IPS DF 6.9 (cell line): Measurements from ENCODE around the gene SNU13.
"Not testable (repeated sequence)": the region's sequence is repeated elsewhere in the genome, so short reads cannot be mapped to it uniquely, and the experiment has no call there.

Experiments used
- DNase-seq: peaks from one replicate; pipeline ENCODE4 v3.0.0-alpha.2; 2013; ENCODE audit warnings: low read depth, low spot score
- H3K27ac ChIP-seq: one replicate; pipeline ENCODE4 v1.5.1; 2013; ENCODE audit warnings: low read length, control low read depth
- H3K27me3 ChIP-seq: 2 replicates; pipeline ENCODE4 v1.6.1; 2013; ENCODE audit warnings: mild to moderate bottlenecking, low read length; ENCODE audit not compliant: control insufficient read depth, insufficient read depth
- H3K36me3 ChIP-seq: 2 replicates; pipeline ENCODE4 v1.6.1; 2013; ENCODE audit warnings: low read length; ENCODE audit not compliant: control insufficient read depth, insufficient read depth
- H3K4me1 ChIP-seq: 2 replicates; pipeline ENCODE4 v1.6.1; 2013; ENCODE audit warnings: low read length; ENCODE audit not compliant: control insufficient read depth, insufficient read depth
- H3K4me3 ChIP-seq: 2 replicates; pipeline ENCODE4 v1.5.1; 2013; ENCODE audit warnings: mild to moderate bottlenecking, low read length
- H3K9me3 ChIP-seq: 2 replicates; pipeline ENCODE4 v1.6.1; 2013; ENCODE audit warnings: low read length, inconsistent platforms; ENCODE audit not compliant: control insufficient read depth, insufficient read depth
- WGBS: extraction: QIAGEN DNeasy Blood & Tissue Kit; methylation state at CpG from one replicate; pipeline ENCODE4 v1.1.7; 2013; ENCODE audit warnings: mixed read lengths, missing lambda C conversion rate; ENCODE audit not compliant: insufficient read length, insufficient coverage; 5-methylcytosine and 5-hydroxymethylcytosine counted together

Gene SNU13

DNA sequence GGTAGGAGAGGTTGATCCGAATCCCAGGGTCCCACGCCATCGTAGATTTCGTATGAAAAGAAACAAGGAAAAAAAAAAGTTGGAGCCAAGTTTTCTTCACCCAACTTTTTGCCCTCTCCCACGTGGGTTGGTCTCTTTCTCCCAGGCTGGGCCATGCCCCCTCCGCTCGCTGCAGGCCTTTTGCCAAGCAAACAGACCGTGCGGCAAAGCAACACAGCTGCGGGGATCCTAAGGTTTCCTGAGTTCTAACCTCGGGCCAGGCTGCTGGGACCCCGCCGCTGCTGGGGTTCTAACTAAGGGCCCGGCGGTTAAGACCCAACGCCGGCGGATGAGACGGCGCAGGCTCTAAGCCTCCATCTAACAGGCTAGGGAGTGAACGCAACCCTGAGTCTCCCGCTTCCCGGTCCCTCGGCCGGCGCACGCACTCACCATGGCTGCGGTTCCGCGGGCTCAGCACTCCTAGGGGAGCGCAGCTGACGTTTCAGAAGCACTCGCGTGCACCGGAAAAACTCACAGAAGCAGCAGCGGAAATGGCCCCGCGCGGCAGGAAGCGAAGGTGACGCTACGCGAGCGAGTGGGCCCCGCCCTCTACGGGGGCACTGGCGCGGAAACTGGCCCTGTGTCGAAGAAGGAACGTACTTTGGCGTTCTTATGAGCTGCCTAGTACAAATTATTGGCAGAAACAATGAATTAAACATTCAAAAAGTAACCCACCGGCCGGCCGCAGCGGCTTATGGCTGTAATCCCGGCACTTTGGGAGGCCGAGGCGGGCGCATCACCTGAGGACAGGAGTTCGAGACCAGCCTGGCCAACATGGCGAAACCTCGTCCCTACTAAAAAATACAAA, at the start of gene SNU13:
Gene SNU13, minus strand, starts transcription at position 503 of the 847 bp plus-strand sequence. Its CDS starts 71 bp downstream, at position 432.
- H3K9me3 ChIP-seq: no peaks in the 10 kb centered on the region
- H3K27me3 ChIP-seq: no peaks in the 10 kb centered on the region
- 0 out of 2 replicates have a peak, but pooled peaks cover under 1% of the 10 kb centered on the region for H3K36me3 ChIP-seq
- H3K4me1 ChIP-seq: peaks cover 1% of the 10 kb centered on the region; the same call in 1 of the 2 replicates
- H3K27ac ChIP-seq: no peak within 1 kb of the TSS
- peak within 1 kb of the TSS; percentile 67 for H3K4me3 ChIP-seq
- DNase-seq: peak; percentile 77
- no CpG with 5 or more reads among the region's 62 CpGs for WGBS

GRCh38 chr22:41733241-41733640, 44.6 kb upstream of the SNU13 start:
- H3K27ac ChIP-seq, H3K4me1 ChIP-seq, H3K27me3 ChIP-seq, H3K36me3 ChIP-seq, H3K4me3 ChIP-seq, DNase-seq, H3K9me3 ChIP-seq: not testable (repeated sequence)
- no CpG with 5 or more reads among the region's 4 CpGs for WGBS

DNA sequence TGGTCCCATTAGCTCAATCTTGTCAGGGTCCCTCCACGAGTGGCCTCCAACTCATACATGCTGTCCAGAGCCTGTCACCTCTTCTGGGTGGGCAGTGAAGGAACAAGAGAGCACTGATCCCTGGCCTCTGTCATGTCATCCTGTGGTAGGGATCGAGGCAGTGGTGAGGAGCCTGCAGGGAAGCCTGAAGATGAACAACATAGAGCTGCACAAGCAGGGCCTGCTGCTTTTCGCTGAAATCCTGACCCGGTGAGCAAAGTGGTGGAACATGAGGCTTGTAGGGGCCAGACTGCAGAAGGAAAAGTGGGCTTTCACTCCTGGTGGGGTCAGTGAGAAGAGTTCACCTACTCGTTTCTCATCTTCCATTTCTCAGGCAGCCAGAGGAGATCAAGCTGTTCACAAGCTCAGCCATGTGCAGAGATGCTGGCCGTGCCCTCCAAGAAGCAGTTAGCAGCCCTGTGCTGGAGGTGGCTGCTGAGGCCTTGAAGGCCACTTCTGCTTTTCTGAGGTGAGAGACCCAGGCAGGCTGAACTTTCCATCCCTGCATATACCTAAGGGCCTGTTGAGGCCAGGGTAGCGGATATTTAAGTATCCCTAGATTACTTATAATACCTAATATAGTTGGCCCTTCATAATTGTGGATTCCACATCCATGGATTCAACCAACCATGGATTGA, 43.6 kb upstream of the SNU13 start:
- H3K4me1 ChIP-seq: no peaks in the 10 kb centered on the region
- no peaks in the 10 kb centered on the region for H3K9me3 ChIP-seq
- no peaks in the 10 kb centered on the region for H3K36me3 ChIP-seq
- H3K27ac ChIP-seq: no peak overlapping the region
- no CpG with 5 or more reads among the region's 7 CpGs for WGBS
- H3K27me3 ChIP-seq: no peaks in the 10 kb centered on the region
- no peak overlapping the region for H3K4me3 ChIP-seq
- no peak for DNase-seq

DNA sequence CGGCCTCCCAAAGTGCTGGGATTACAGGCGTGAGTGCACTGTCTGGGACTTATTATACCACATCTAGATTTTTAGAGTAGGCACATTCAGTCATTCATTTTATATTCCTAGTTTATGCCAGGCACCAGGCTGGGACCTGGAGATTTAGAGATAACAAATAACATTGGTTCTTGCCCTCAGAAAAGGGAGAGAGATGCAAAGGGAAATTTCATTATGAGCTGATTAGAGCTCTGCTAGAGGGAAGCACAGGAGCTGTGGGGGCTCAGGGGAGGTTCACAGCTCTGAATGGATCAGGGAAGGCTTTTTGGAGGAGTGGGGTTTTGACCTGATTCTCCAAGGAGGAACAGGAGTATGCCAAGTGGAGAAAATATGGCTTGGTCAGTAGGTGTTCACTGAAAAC, 42.9 kb upstream of the SNU13 start:
- H3K4me3 ChIP-seq: no peak overlapping the region
- H3K27me3 ChIP-seq: no peaks in the 10 kb centered on the region
- no peaks in the 10 kb centered on the region for H3K36me3 ChIP-seq
- H3K27ac ChIP-seq: no peak overlapping the region
- no peak for DNase-seq
- WGBS: no CpG with 5 or more reads among the region's 2 CpGs
- no peaks in the 10 kb centered on the region for H3K4me1 ChIP-seq
- no peaks in the 10 kb centered on the region for H3K9me3 ChIP-seq

GRCh38 chr22:41725510-41726110, 36.9 kb upstream of the SNU13 start:
- Histone ChIP-seq H3K9me3 (no peaks in the 10 kb centered on the region), H3K27ac (no peak overlapping the region), H3K4me3 (no peak overlapping the region), H3K4me1 (no peaks in the 10 kb centered on the region), H3K36me3 (no peaks in the 10 kb centered on the region), H3K27me3 (no peaks in the 10 kb centered on the region)
- WGBS: no CpG with 5 or more reads among the region's 9 CpGs
- no peak for DNase-seq

DNA sequence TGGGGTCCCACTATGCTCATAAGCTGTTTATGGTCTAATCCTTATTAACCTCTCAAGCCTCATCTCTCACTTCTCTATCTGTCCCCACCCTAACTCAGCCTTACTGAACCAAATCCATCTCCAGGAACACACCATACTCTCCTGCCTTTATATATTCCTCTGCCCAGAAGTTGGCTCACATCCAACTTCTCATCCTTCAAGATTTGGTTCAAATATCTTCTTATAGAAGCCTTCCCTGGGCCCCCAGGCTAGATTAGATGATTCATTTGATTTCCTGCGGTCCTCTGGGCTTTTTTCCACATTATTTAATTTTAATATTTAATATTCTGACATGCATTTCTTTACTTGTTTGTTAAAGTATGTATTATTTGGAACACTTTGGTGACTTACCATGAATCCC, 33.8 kb upstream of the SNU13 start:
- no CpG with 5 or more reads among the region's 1 CpG for WGBS
- no peaks in the 10 kb centered on the region for H3K36me3 ChIP-seq
- H3K27ac ChIP-seq: no peak overlapping the region
- no peak overlapping the region for H3K4me3 ChIP-seq
- no peaks in the 10 kb centered on the region for H3K9me3 ChIP-seq
- no peaks in the 10 kb centered on the region for H3K27me3 ChIP-seq
- no peak for DNase-seq
- no peaks in the 10 kb centered on the region for H3K4me1 ChIP-seq

- no CpG with 5 or more reads among the region's 9 CpGs for WGBS
Observed at GRCh38 chr22:41713004-41713403, 24.3 kb upstream of the SNU13 start.

GRCh38 chr22:41709341-41709740, 20.7 kb upstream of the SNU13 start:
- Histone ChIP-seq H3K36me3 (no peaks in the 10 kb centered on the region), H3K27ac (no peak overlapping the region), H3K4me1 (no peaks in the 10 kb centered on the region), H3K4me3 (no peak overlapping the region), H3K9me3 (no peaks in the 10 kb centered on the region), H3K27me3 (no peaks in the 10 kb centered on the region)
- no peak for DNase-seq
- no CpG with 5 or more reads among the region's 10 CpGs for WGBS

More at GRCh38 chr22:41713004-41713403, 24.3 kb upstream of the SNU13 start:
- Histone ChIP-seq H3K27me3 (no peaks in the 10 kb centered on the region), H3K36me3 (no peaks in the 10 kb centered on the region), H3K9me3 (no peaks in the 10 kb centered on the region), H3K27ac (no peak overlapping the region), H3K4me1 (no peaks in the 10 kb centered on the region), H3K4me3 (no peak overlapping the region)
- no peak for DNase-seq

DNA sequence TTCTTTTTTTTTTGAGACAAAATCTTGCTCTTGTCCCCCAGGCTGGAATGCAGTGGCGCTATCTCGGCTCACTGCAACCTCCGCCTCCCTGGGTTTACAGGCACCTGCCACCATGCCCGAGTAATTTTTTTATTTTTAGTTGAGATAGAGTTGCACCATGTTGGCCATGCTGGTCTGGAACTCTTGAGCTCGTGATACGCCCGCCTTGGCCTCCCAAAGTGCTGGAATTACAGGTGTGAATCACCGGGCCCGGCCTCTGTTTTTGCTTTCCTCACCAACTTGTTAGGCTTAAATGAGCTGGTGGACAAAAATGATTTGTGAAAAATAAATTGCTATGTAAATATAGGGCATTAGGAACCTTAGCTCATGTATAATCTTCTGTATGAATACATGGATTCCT, 14.1 kb upstream of the SNU13 start:
- H3K9me3 ChIP-seq: no peaks in the 10 kb centered on the region
- H3K4me3 ChIP-seq: no peak overlapping the region
- no peaks in the 10 kb centered on the region; the same call in 1 of the 2 replicates for H3K36me3 ChIP-seq
- H3K27me3 ChIP-seq: no peaks in the 10 kb centered on the region
- no peak overlapping the region for H3K27ac ChIP-seq
- H3K4me1 ChIP-seq: no peaks in the 10 kb centered on the region; the same call in 1 of the 2 replicates
- DNase-seq: no peak
- WGBS: no CpG with 5 or more reads among the region's 9 CpGs

- Histone ChIP-seq H3K36me3 (no peaks in the 10 kb centered on the region; the same call in 1 of the 2 replicates), H3K4me3 (no peak overlapping the region), H3K4me1 (peaks cover 4% of the 10 kb centered on the region; the same call in 1 of the 2 replicates), H3K9me3 (no peaks in the 10 kb centered on the region), H3K27me3 (no peaks in the 10 kb centered on the region), H3K27ac (no peak overlapping the region)
- no CpG with 5 or more reads among the region's 16 CpGs for WGBS
- DNase-seq: no peak
Observed at GRCh38 chr22:41700108-41700364, 11.4 kb upstream of the SNU13 start.
